Activated naive CD4-positive, alpha-beta T cell treated with anti-CD3 and anti-CD28 coated beads for 36 hours (primary cell): ENCODE measurements around the gene COPE. TPM values are rescaled to one million over a fixed set of nuclear protein-coding genes. Genes with fewer than 3 reads are reported as not detected.
A peak's percentile ranks its signal among the peaks of the same experiment; 100 is the strongest.

Source experiments
- CTCF ChIA-PET: fragments of 350-600 bp; sonication (Branson Sonifier 250); formaldehyde crosslinking; loops from one replicate; lab custom pipeline; 2021; ENCODE audit warnings: antibody characterized with exemption; lab: Charles Lee
- DNase-seq: peaks from one replicate; pipeline ENCODE4 v3.0.0-alpha.2; 2020
- H3K27ac Mint-ChIP-seq: one replicate; pipeline ENCODE4 v1.8.0; 2021; ENCODE audit warnings: mild to moderate bottlenecking, mixed read lengths
- H3K27me3 Mint-ChIP-seq: one replicate; pipeline ENCODE4 v1.8.0; 2021; ENCODE audit warnings: low read depth, mixed read lengths
- H3K36me3 Mint-ChIP-seq: one replicate; pipeline ENCODE4 v1.8.0; 2021; ENCODE audit warnings: low read depth, mixed read lengths
- H3K4me1 Mint-ChIP-seq: one replicate; pipeline ENCODE4 v1.8.0; 2021; ENCODE audit warnings: low read depth, mixed read lengths
- H3K4me3 Mint-ChIP-seq: one replicate; pipeline ENCODE4 v1.8.0; 2021; ENCODE audit warnings: mild to moderate bottlenecking, moderate library complexity, mixed read lengths
- H3K9me3 Mint-ChIP-seq: one replicate; pipeline ENCODE4 v1.8.0; 2021; ENCODE audit warnings: mixed read lengths
- intact Hi-C: fragments of 100-400 bp; cut with micrococcal nuclease; formaldehyde crosslinking; loops from one replicate; pipeline ENCODE4 v1.15.1; 2023
- total RNA-seq, 2 experiments: library from RNA; stranded (reverse); gene quantifications; one replicate each; pipeline ENCODE4 v1.2.3, GENCODE V29; 2021

The COPE gene
- total RNA-seq, 2 experiments from 2014 or later: 199 to 200 TPM

- DNase-seq: no peak
- no peak overlapping the region for H3K27ac Mint-ChIP-seq
- no peaks in the 10 kb centered on the region for H3K9me3 Mint-ChIP-seq
- no peak overlapping the region for H3K4me3 Mint-ChIP-seq
- H3K4me1 Mint-ChIP-seq: no peaks in the 10 kb centered on the region
- intact Hi-C loops: no loop called here
- no peaks in the 10 kb centered on the region for H3K27me3 Mint-ChIP-seq
- CTCF ChIA-PET: interaction anchor here (0.6 to 2.2 kb wide), 4 partner anchors 9 to 333 kb away, joined by 3 to 12 read pairs (median 4); no protein-coding TSS in a partner anchor
- peaks cover 28% of the 10 kb centered on the region for H3K36me3 Mint-ChIP-seq
Measured at GRCh38 chr19:18856385-18857126, 62.6 kb downstream of the COPE start.

- no peaks in the 10 kb centered on the region for H3K27me3 Mint-ChIP-seq
- CTCF ChIA-PET: interaction anchor here (0.6 to 2.2 kb wide), 4 partner anchors 9 to 332 kb away, joined by 3 to 12 read pairs (median 4); no protein-coding TSS in a partner anchor
- H3K36me3 Mint-ChIP-seq: peaks cover 25% of the 10 kb centered on the region
- no peaks in the 10 kb centered on the region for H3K9me3 Mint-ChIP-seq
- no peak for DNase-seq
- H3K27ac Mint-ChIP-seq: no peak overlapping the region
- intact Hi-C loops: no loop called here
- H3K4me1 Mint-ChIP-seq: no peaks in the 10 kb centered on the region
- H3K4me3 Mint-ChIP-seq: no peak overlapping the region
Measured at GRCh38 chr19:18855647-18856384, 63.4 kb downstream of the COPE start.

- no peaks in the 10 kb centered on the region for H3K27me3 Mint-ChIP-seq
- no peak overlapping the region for H3K27ac Mint-ChIP-seq
- no peaks in the 10 kb centered on the region for H3K9me3 Mint-ChIP-seq
- H3K36me3 Mint-ChIP-seq: peaks cover 26% of the 10 kb centered on the region
- DNase-seq: no peak
- H3K4me1 Mint-ChIP-seq: no peaks in the 10 kb centered on the region
- CTCF ChIA-PET: interaction anchor here (2.2 kb wide), 1 partner anchor 8 kb away, joined by 12 read pairs; no protein-coding TSS in a partner anchor
- intact Hi-C loops: no loop called here
- no peak overlapping the region for H3K4me3 Mint-ChIP-seq
Measured at GRCh38 chr19:18854982-18855381, 64.2 kb downstream of the COPE start.

- Mint-ChIP-seq H3K27ac (no peak overlapping the region), H3K9me3 (no peaks in the 10 kb centered on the region), H3K4me1 (peaks cover 4% of the 10 kb centered on the region), H3K4me3 (no peak overlapping the region), H3K36me3 (peaks cover 29% of the 10 kb centered on the region), H3K27me3 (no peaks in the 10 kb centered on the region)
- no peak for DNase-seq
- CTCF ChIA-PET: no interaction called here
- intact Hi-C loops: no loop called here
Measured at GRCh38 chr19:18853755-18854427, 65.3 kb downstream of the COPE start.

GRCh38 chr19:18852648-18853047 is 66.5 kb downstream of the COPE start:
- CTCF ChIA-PET: no interaction called here
- Mint-ChIP-seq H3K4me3 (no peak overlapping the region), H3K27me3 (no peaks in the 10 kb centered on the region), H3K9me3 (no peaks in the 10 kb centered on the region), H3K4me1 (peaks cover 6% of the 10 kb centered on the region), H3K36me3 (peaks cover 32% of the 10 kb centered on the region), H3K27ac (no peak overlapping the region)
- DNase-seq: no peak
- intact Hi-C loops: no loop called here

- Mint-ChIP-seq H3K4me3 (no peak overlapping the region), H3K9me3 (no peaks in the 10 kb centered on the region), H3K36me3 (peaks cover 37% of the 10 kb centered on the region), H3K27me3 (no peaks in the 10 kb centered on the region), H3K4me1 (peaks cover 11% of the 10 kb centered on the region), H3K27ac (no peak overlapping the region)
- intact Hi-C loops: no loop called here
- CTCF ChIA-PET: no interaction called here
- no peak for DNase-seq
Measured at GRCh38 chr19:18851673-18852325, 67.4 kb downstream of the COPE start.

- Mint-ChIP-seq H3K4me1 (peaks cover 16% of the 10 kb centered on the region), H3K9me3 (no peaks in the 10 kb centered on the region), H3K4me3 (no peak overlapping the region), H3K27ac (no peak overlapping the region), H3K27me3 (no peaks in the 10 kb centered on the region), H3K36me3 (peaks cover 37% of the 10 kb centered on the region)
- intact Hi-C loops: no loop called here
- no peak for DNase-seq
- CTCF ChIA-PET: interaction anchor here (0.7 to 1.5 kb wide), 3 partner anchors 15 to 382 kb away, joined by 3 to 4 read pairs (median 3); no protein-coding TSS in a partner anchor
Measured at GRCh38 chr19:18850471-18851375, 68.5 kb downstream of the COPE start.

GRCh38 chr19:18849838-18850400 is 69.3 kb downstream of the COPE start:
- peaks cover 23% of the 10 kb centered on the region for H3K4me1 Mint-ChIP-seq
- H3K4me3 Mint-ChIP-seq: no peak overlapping the region
- intact Hi-C loops: loop anchor here (5.0 kb wide), 1 partner anchor 378 kb away; no protein-coding TSS in a partner anchor
- CTCF ChIA-PET: interaction anchor here (0.9 to 1.6 kb wide), 4 partner anchors 16 to 256 kb away, joined by 3 to 4 read pairs (median 3); partner anchors contain the start of gene UPF1
- no peaks in the 10 kb centered on the region for H3K9me3 Mint-ChIP-seq
- H3K36me3 Mint-ChIP-seq: peaks cover 39% of the 10 kb centered on the region
- no peak for DNase-seq
- H3K27ac Mint-ChIP-seq: peak overlapping the region; percentile 24
- no peaks in the 10 kb centered on the region for H3K27me3 Mint-ChIP-seq

Other genes starting within 250 kb of the COPE start
- 1 to 10 TPM; 4.0 to 4.2 TPM for gene CRTC1, start 235.7 kb downstream of the COPE start, total RNA-seq
- gene COMP, start 128.1 kb downstream of the COPE start, total RNA-seq: not detected
- gene UPF1, start 87.4 kb downstream of the COPE start, total RNA-seq: 100 to 1,000 TPM in 1 of 2 experiments, 10 to 100 TPM in 1; 95.0 to 105 TPM
- not detected for gene CERS1, start 23.2 kb downstream of the COPE start, total RNA-seq
- 10 to 100 TPM; 48.3 to 50.1 TPM for gene DDX49, start 328 bp upstream of the COPE start, total RNA-seq
- gene HOMER3, start 21.8 kb upstream of the COPE start, total RNA-seq: not detected
- 100 to 1,000 TPM; 149 to 154 TPM for gene SUGP2, start 114.1 kb upstream of the COPE start, total RNA-seq
- gene ARMC6, start 114.2 kb upstream of the COPE start, total RNA-seq: 10 to 100 TPM; 24.2 to 24.6 TPM
- 1 to 10 TPM; 6.7 to 8.5 TPM for gene SLC25A42, start 144.6 kb upstream of the COPE start, total RNA-seq
- 10 to 100 TPM; 18.1 to 18.3 TPM for gene TMEM161A, start 219.1 kb upstream of the COPE start, total RNA-seq